ENCODE measurements around the gene PPP1R13L. TPM values are rescaled to one million over a fixed set of nuclear protein-coding genes. Genes with fewer than 3 reads are reported as not detected.
A peak's percentile ranks its signal among the peaks of the same experiment; 100 is the strongest.

Gene PPP1R13L
- total RNA-seq, 4 donors from 2014 or later, result 5.5 to 15.5 (median 9.3) TPM

- H3K36me3 ChIP-seq, result peaks cover 0 to 52% of the 10 kb centered on the region in 2 donors
- no peak for TF ChIP-seq POLR2A (IDR thresholded peaks at IDR 0.05)
- no peak for TF ChIP-seq POLR2AphosphoS5 (IDR thresholded peaks at IDR 0.05)
- no peak for TF ChIP-seq CTCF (IDR thresholded peaks at IDR 0.05)
- TF ChIP-seq EP300 (IDR thresholded peaks at IDR 0.05), result no peak
- no peaks in the 10 kb centered on the region for H3K27me3 ChIP-seq
- peak overlapping the region in 1 of 4 donors; percentile 93 for H3K27ac ChIP-seq
- no peak overlapping the region for H3K4me3 ChIP-seq
- H3K4me1 ChIP-seq, result peaks cover 0 to 37% (median 12%) of the 10 kb centered on the region in 3 donors
- WGBS, 2 donors (ENCODE audit: low coverage in 1 of 2), result 71 to 92% methylated on average over 5 to 6 of the region's 6 CpGs
- ATAC-seq, result no peak
- no peaks in the 10 kb centered on the region for H3K9me3 ChIP-seq
Measured at GRCh38 chr19:45421947-45422498, 17.2 kb upstream of the PPP1R13L start.

DNA sequence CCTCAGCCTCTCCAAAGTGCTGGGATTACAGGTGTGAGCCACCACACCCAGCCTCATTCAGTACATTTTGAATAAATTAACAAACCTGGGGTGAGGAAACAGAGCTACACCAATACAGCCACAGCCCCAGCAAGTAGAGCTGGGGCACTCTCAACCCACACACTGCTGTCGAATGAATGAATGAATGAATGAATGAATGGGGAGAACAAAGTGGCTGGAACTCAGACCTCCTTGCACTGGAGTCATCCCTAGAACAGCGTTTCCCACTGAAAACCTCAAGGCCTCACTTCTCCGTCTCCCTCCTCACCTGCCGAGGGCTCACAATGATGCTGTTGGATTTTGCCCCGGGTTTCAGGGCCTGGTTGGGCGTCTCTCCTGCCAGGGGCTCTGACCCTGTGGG, 16.0 kb upstream of the PPP1R13L start:
- peaks cover 0 to 41% (median 12%) of the 10 kb centered on the region in 3 donors for H3K4me1 ChIP-seq
- H3K36me3 ChIP-seq, result peaks cover 0 to 63% of the 10 kb centered on the region in 2 donors
- H3K27me3 ChIP-seq, result no peaks in the 10 kb centered on the region
- ATAC-seq, result no peak
- TF ChIP-seq POLR2AphosphoS5 (IDR thresholded peaks at IDR 0.05) (no peak), POLR2A (IDR thresholded peaks at IDR 0.05) (no peak), CTCF (IDR thresholded peaks at IDR 0.05) (no peak), EP300 (IDR thresholded peaks at IDR 0.05) (no peak)
- no peak overlapping the region for H3K4me3 ChIP-seq
- H3K9me3 ChIP-seq, result no peaks in the 10 kb centered on the region
- H3K27ac ChIP-seq, result no peak overlapping the region
- 82% methylated on average over 5 of the region's 6 CpGs; no CpG with 5 or more reads in 1 of the 2 donors for WGBS, 2 donors (ENCODE audit: low coverage in 1 of 2)

DNA sequence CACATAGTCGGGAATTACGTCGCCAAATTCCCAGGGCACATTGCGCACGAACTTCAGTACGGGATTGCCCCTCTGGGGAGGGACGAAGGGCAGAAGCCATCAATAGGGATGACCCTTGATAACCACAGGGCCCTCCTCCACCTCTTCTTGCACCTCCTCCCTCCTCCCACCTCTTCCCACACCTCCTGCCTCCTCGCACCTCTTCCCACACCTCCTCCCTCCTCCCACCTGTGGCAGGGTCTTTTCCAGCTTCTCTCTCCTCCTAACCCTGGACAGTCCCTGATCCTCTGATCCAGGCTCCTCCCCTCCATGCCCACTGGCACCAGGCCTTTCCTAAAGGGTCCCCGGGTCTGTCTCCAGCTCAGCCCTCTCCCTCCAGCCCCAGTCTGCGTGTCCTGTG, 15.5 kb upstream of the PPP1R13L start:
- Histone ChIP-seq H3K27ac (no peak overlapping the region), H3K9me3 (no peaks in the 10 kb centered on the region), H3K36me3 (peaks cover 0 to 69% of the 10 kb centered on the region in 2 donors), H3K27me3 (no peaks in the 10 kb centered on the region), H3K4me3 (no peak overlapping the region), H3K4me1 (peaks cover 0 to 37% (median 12%) of the 10 kb centered on the region in 3 donors)
- 66% methylated on average over 6 of the region's 10 CpGs; no CpG with 5 or more reads in 1 of the 2 donors for WGBS, 2 donors (ENCODE audit: low coverage in 1 of 2)
- no peak for ATAC-seq
- TF ChIP-seq POLR2A (IDR thresholded peaks at IDR 0.05) (no peak), EP300 (IDR thresholded peaks at IDR 0.05) (no peak), POLR2AphosphoS5 (IDR thresholded peaks at IDR 0.05) (no peak), CTCF (IDR thresholded peaks at IDR 0.05) (no peak)

DNA sequence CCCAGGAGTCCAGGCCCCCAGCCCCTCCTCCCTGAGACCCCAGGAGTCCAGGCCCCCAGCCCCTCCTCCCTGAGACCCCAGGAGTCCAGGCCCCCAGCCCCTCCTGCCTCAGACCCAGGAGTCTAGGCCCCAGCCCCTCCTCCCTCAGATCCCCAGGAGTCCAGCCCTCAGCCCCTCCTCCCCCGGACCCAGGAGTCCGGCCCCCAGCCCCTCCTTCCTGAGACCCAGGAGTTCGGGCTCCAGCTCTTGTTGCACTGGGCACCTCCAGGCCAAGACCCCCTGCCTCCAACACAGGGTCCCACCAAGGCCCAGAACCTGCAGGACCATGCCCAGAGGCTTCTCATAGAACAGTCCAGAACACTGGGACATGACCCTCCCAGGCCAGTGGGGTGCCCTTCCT, 15.0 kb upstream of the PPP1R13L start:
- no CpG with 5 or more reads among the region's 3 CpGs for WGBS, 2 donors (ENCODE audit: low coverage in 1 of 2)
- Histone ChIP-seq H3K9me3 (no peaks in the 10 kb centered on the region), H3K4me1 (peaks cover 0 to 33% (median 12%) of the 10 kb centered on the region in 3 donors), H3K27me3 (no peaks in the 10 kb centered on the region), H3K4me3 (no peak overlapping the region), H3K36me3 (peaks cover 0 to 72% of the 10 kb centered on the region in 2 donors), H3K27ac (no peak overlapping the region)
- TF ChIP-seq POLR2A (IDR thresholded peaks at IDR 0.05) (no peak), POLR2AphosphoS5 (IDR thresholded peaks at IDR 0.05) (no peak), CTCF (IDR thresholded peaks at IDR 0.05) (no peak), EP300 (IDR thresholded peaks at IDR 0.05) (no peak)
- no peak for ATAC-seq

DNA sequence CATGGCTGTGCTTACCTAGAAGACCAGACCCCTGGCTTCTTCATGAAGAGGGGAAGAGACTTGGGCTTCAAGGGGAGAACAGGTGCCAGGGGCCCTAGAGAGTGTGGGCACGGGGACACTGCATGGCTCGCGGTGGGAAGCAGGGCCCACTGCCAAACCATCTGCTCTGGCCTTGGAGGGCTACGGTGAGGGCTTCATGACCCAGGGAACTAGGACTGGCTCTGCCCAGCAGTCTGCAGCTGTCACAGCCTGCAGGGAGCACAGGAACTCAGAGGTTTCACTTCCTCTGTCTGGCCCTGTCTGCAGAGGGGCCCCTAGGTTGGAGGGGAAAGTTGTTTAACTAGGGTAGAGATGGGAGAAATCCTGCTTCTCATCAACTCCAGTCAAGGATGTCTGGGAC, 14.5 kb upstream of the PPP1R13L start:
- Histone ChIP-seq H3K4me3 (no peak overlapping the region), H3K4me1 (peaks cover 0 to 28% (median 9%) of the 10 kb centered on the region in 3 donors), H3K36me3 (peaks cover 0 to 77% of the 10 kb centered on the region in 2 donors), H3K9me3 (no peaks in the 10 kb centered on the region), H3K27ac (no peak overlapping the region), H3K27me3 (no peaks in the 10 kb centered on the region)
- no CpG with 5 or more reads among the region's 4 CpGs for WGBS, 2 donors (ENCODE audit: low coverage in 1 of 2)
- ATAC-seq, result no peak
- TF ChIP-seq POLR2AphosphoS5 (IDR thresholded peaks at IDR 0.05), result no peak

Data from gastroesophageal sphincter (tissue), 4 donors.